IMR-90 (cell line): ENCODE results near the gene TTC23L. TPM values are rescaled to one million over a fixed set of nuclear protein-coding genes. Genes with fewer than 3 reads are reported as not detected.

Experiments used
- ATAC-seq: fragments of 200-7000 bp; cut with Tn5 transposase; 2 replicates; pipeline ENCODE4 v1.9.1; 2020; ENCODE audit warnings: low read depth, mild to moderate bottlenecking, moderate library complexity
- BruUV-seq: library from RNA; stranded (reverse); fragments of 400-500 nt; replicated peaks from 2 replicates; lab custom pipeline; 2021; lab: Mats Ljungman, UMichigan
- CTCF ChIA-PET: fragments of 300-600 bp; formaldehyde crosslinking; extraction: SDS; loops from one replicate; lab custom pipeline; 2021; ENCODE audit warnings: antibody characterized with exemption; lab: Yijun Ruan, JAX
- POLR2A ChIA-PET: fragments of 300-600 bp; sonication (Branson Sonifier 250); formaldehyde crosslinking; loops from one replicate; lab custom pipeline; 2022; ENCODE audit warnings: antibody characterized with exemption; ENCODE audit not compliant: unreplicated experiment; lab: Charles Lee
- DNase-seq: peaks from one replicate; pipeline ENCODE4 v3.0.0; 2013
- H2AFZ ChIP-seq: replicated peaks from 2 replicates; pipeline ENCODE3; 2013; ENCODE audit warnings: low read length, mild to moderate bottlenecking; ENCODE audit not compliant: poor library complexity
- H2AK5ac ChIP-seq: 2 replicates; pipeline ENCODE4 v1.6.1; 2013; ENCODE audit warnings: low read depth, low read length, inconsistent platforms
- H2AK9ac ChIP-seq: replicated peaks from 2 replicates; pipeline ENCODE3; 2013; ENCODE audit warnings: mild to moderate bottlenecking, low read depth, low read length, moderate library complexity; ENCODE audit not compliant: poor library complexity
- H2BK120ac ChIP-seq: 2 replicates; pipeline ENCODE4 v1.6.1; 2013; ENCODE audit warnings: low read depth, low read length, inconsistent platforms
- H2BK15ac ChIP-seq: 3 replicates; pipeline ENCODE4 v1.6.1; 2013; ENCODE audit warnings: low read depth, low read length, inconsistent platforms
- H2BK20ac ChIP-seq: 2 replicates; pipeline ENCODE4 v1.6.1; 2013; ENCODE audit warnings: low read depth, mild to moderate bottlenecking, inconsistent platforms, low read length, moderate library complexity
- H2BK5ac ChIP-seq: 2 replicates; pipeline ENCODE4 v1.6.1; 2013; ENCODE audit warnings: mild to moderate bottlenecking, low read depth, low read length, inconsistent platforms; ENCODE audit not compliant: poor library complexity, severe bottlenecking
- H3K14ac ChIP-seq: replicated peaks from 2 replicates; pipeline ENCODE4 v1.6.1; 2013; ENCODE audit warnings: low read depth, low read length, inconsistent platforms
- H3K18ac ChIP-seq: 2 replicates; pipeline ENCODE4 v1.6.1; 2013; ENCODE audit warnings: low read depth, low read length, control low read depth
- H3K23ac ChIP-seq: 2 replicates; pipeline ENCODE4 v1.6.1; 2013; ENCODE audit warnings: low read depth, low read length, inconsistent platforms
- H3K27ac ChIP-seq: 2 replicates; pipeline ENCODE4 v1.5.1; 2013; ENCODE audit warnings: mild to moderate bottlenecking, control low read depth, low read length; ENCODE audit not compliant: insufficient read depth
- H3K27me3 ChIP-seq: 2 replicates; pipeline ENCODE4 v1.6.1; 2013; ENCODE audit warnings: low read length; ENCODE audit not compliant: control insufficient read depth, insufficient read depth
- H3K36me3 ChIP-seq: 2 replicates; pipeline ENCODE4 v1.6.1; 2013; ENCODE audit warnings: low read length, mixed read lengths; ENCODE audit not compliant: control insufficient read depth, insufficient read depth
- H3K4ac ChIP-seq: 2 replicates; pipeline ENCODE4 v1.6.1; 2013; ENCODE audit warnings: low read depth, low read length, inconsistent platforms
- H3K4me1 ChIP-seq: 2 replicates; pipeline ENCODE4 v1.6.1; 2013; ENCODE audit warnings: low read length, mixed read lengths; ENCODE audit not compliant: control insufficient read depth, insufficient read depth
- H3K4me2 ChIP-seq: 2 replicates; pipeline ENCODE4 v1.6.1; 2013; ENCODE audit warnings: low read depth, mild to moderate bottlenecking, control low read depth, low read length, moderate library complexity
- H3K4me3 ChIP-seq: 2 replicates; pipeline ENCODE4 v1.5.1; 2013; ENCODE audit warnings: low read depth, mild to moderate bottlenecking, control low read depth, low read length, moderate library complexity; ENCODE audit not compliant: insufficient read depth
- H3K56ac ChIP-seq: 2 replicates; pipeline ENCODE4 v1.6.1; 2013; ENCODE audit warnings: low read length, inconsistent platforms; ENCODE audit not compliant: insufficient read depth; ENCODE audit errors: extremely low read depth
- H3K79me1 ChIP-seq, 2 experiments: 2 replicates each; pipeline ENCODE4 v1.6.1; 2013; ENCODE audit warnings: low read length in 2 of 2, inconsistent platforms in 1 of 2, low read depth in 1 of 2
- H3K9ac ChIP-seq: 2 replicates; pipeline ENCODE4 v1.6.1; 2013; ENCODE audit warnings: low read depth, low read length, control low read depth
- H3K9me1 ChIP-seq: 2 replicates; pipeline ENCODE4 v1.6.1; 2013; ENCODE audit warnings: low read length, inconsistent platforms; ENCODE audit not compliant: insufficient read depth
- H3K9me3 ChIP-seq: 2 replicates; pipeline ENCODE4 v1.6.1; 2013; ENCODE audit warnings: low read length; ENCODE audit not compliant: control insufficient read depth, insufficient read depth
- H4K20me1 ChIP-seq: 2 replicates; pipeline ENCODE4 v1.6.1; 2013; ENCODE audit warnings: low read length, inconsistent platforms; ENCODE audit not compliant: insufficient read depth
- H4K5ac ChIP-seq: 2 replicates; pipeline ENCODE4 v1.6.1; 2013; ENCODE audit warnings: mild to moderate bottlenecking, low read depth, low read length, control low read depth
- H4K8ac ChIP-seq, 2 experiments: 2 replicates each; pipeline ENCODE4 v1.6.1; 2013; ENCODE audit warnings: low read depth in 2 of 2, low read length in 2 of 2, control low read depth in 1 of 2, inconsistent platforms in 1 of 2
- H4K91ac ChIP-seq: 2 replicates; pipeline ENCODE4 v1.6.1; 2013; ENCODE audit warnings: low read depth, low read length, inconsistent platforms; ENCODE audit not compliant: insufficient read depth
- BHLHE40 ChIP-seq: fragments of 150-350 bp; IDR thresholded peaks from 2 replicates; pipeline ENCODE4 v1.6.1; 2016; ENCODE audit warnings: mild to moderate bottlenecking, low read depth, low read length
- CEBPB ChIP-seq: IDR thresholded peaks from 2 replicates; pipeline ENCODE4 v1.6.1; 2012; ENCODE audit warnings: low read depth, low read length, improper control_type of control experiment
- CHD1 ChIP-seq: IDR thresholded peaks from 2 replicates; pipeline ENCODE4 v1.6.1; 2012; ENCODE audit warnings: low read depth, low read length, improper control_type of control experiment
- CTCF ChIP-seq: conservative IDR thresholded peaks from 2 replicates; pipeline ENCODE4 v1.5.1; 2012; ENCODE audit warnings: mild to moderate bottlenecking, low read depth, low read length, improper control_type of control experiment
- ELK1 ChIP-seq: fragments of 150-350 bp; IDR thresholded peaks from 2 replicates; pipeline ENCODE4 v1.6.1; 2016; ENCODE audit warnings: low read depth, mild to moderate bottlenecking, low read length, moderate library complexity, borderline replicate concordance
- FOS ChIP-seq: fragments of 150-350 bp; IDR thresholded peaks from 2 replicates; pipeline ENCODE4 v1.6.1; 2016; ENCODE audit warnings: low read depth, low read length
- MAFK ChIP-seq: IDR thresholded peaks from 2 replicates; pipeline ENCODE4 v1.6.1; 2012; ENCODE audit warnings: low read depth, low read length, improper control_type of control experiment
- MAZ ChIP-seq: IDR thresholded peaks from 2 replicates; pipeline ENCODE4 v1.6.1; 2012; ENCODE audit warnings: low read depth, mild to moderate bottlenecking, low read length, improper control_type of control experiment, moderate library complexity, borderline replicate concordance
- MXI1 ChIP-seq: IDR thresholded peaks from 2 replicates; pipeline ENCODE4 v1.6.1; 2012; ENCODE audit warnings: low read depth, mild to moderate bottlenecking, low read length, moderate library complexity, borderline replicate concordance
- NFE2L2 ChIP-seq: fragments of 150-350 bp; IDR thresholded peaks from 2 replicates; pipeline ENCODE4 v1.6.1; 2016; ENCODE audit warnings: low read depth, mild to moderate bottlenecking, low read length
- POLR2A ChIP-seq: IDR thresholded peaks from 2 replicates; pipeline ENCODE4 v1.6.1; 2012; ENCODE audit warnings: mild to moderate bottlenecking, low read depth, low read length
- RAD21 ChIP-seq: IDR thresholded peaks from 2 replicates; pipeline ENCODE4 v1.6.1; 2012; ENCODE audit warnings: low read length, improper control_type of control experiment
- RCOR1 ChIP-seq: IDR thresholded peaks from 2 replicates; pipeline ENCODE4 v1.6.1; 2012; ENCODE audit warnings: mild to moderate bottlenecking, low read length, improper control_type of control experiment; ENCODE audit not compliant: insufficient replicate concordance
- RFX5 ChIP-seq: IDR thresholded peaks from 2 replicates; pipeline ENCODE4 v1.8.0; 2012; ENCODE audit warnings: low read depth, mild to moderate bottlenecking, low read length, moderate library complexity
- SMC3 ChIP-seq: fragments of 150-350 bp; IDR thresholded peaks from 2 replicates; pipeline ENCODE4 v1.6.1; 2016; ENCODE audit warnings: low read depth, mild to moderate bottlenecking, antibody characterized with exemption, low read length, moderate library complexity
- USF2 ChIP-seq: fragments of 150-350 bp; IDR thresholded peaks from 2 replicates; pipeline ENCODE4 v1.6.1; 2017; ENCODE audit warnings: mild to moderate bottlenecking, antibody characterized with exemption, low read length, low read depth
- WGBS, 2 experiments: methylation state at CpG; one replicate each; pipeline versions ENCODE4 v1.1.5 to v1.1.7; 2013; ENCODE audit warnings: missing lambda C conversion rate in 2 of 2; ENCODE audit not compliant: insufficient read length in 1 of 2; ENCODE audit errors: extremely low coverage in 2 of 2; 5-methylcytosine and 5-hydroxymethylcytosine counted together
- dilution Hi-C: fragments of 300-500 bp; cut with HindIII; formaldehyde crosslinking; loops from one replicate; pipeline ENCODE4 v1.14.3; 2018; ENCODE audit warnings: low sequenced_read_pairs; ENCODE audit not compliant: unreplicated experiment
- in situ Hi-C: fragments of 300-500 bp; cut with MboI; formaldehyde crosslinking; loops from 3 replicates; pipeline ENCODE4 v1.14.3; 2019; ENCODE audit warnings: low sequenced_read_pairs, inconsistent platforms, mixed read lengths
- intact Hi-C: fragments of 100-400 bp; cut with micrococcal nuclease; formaldehyde crosslinking; loops from 2 replicates; pipeline ENCODE4 v1.10.0; 2022
- polyA plus RNA-seq, 3 experiments: library from polyadenylated mRNA; depleted of rRNA; stranded (reverse); fragments of >200 nt; gene quantifications; 2 replicates each; pipeline ENCODE4 v1.2.3, GENCODE V29; 2012; ENCODE audit warnings: low replicate concordance in 1 of 3
- total RNA-seq: library from RNA; depleted of rRNA; stranded (reverse); fragments of >200 nt; gene quantifications from 2 replicates; pipeline ENCODE4 v1.2.3, GENCODE V29; 2012

TTC23L gene
- total and polyA plus RNA-seq, 2 of the 4 experiments (the other 2 are of a cell fraction): under 0.01 TPM; not detected in 1

GRCh38 chr5:34899066-34899465 lies 60.1 kb downstream of the TTC23L start:
- in situ Hi-C loops (loop anchor here (25.0 kb wide), 1 partner anchor 912 kb away; the partner anchor contains the start of gene SLC45A2), dilution Hi-C loops (no loop called here), intact Hi-C loops (loop anchor here (2.0 to 5.0 kb wide), 2 partner anchors 57 to 240 kb away; no protein-coding TSS in a partner anchor)
- BruUV-seq: no TSS peak
- peaks cover 9% of the 10 kb centered on the region; the same call in 1 of the 2 replicates for H3K36me3 ChIP-seq
- no peak for TF ChIP-seq CHD1
- no peak for TF ChIP-seq RFX5
- TF ChIP-seq USF2: no peak
- TF ChIP-seq RCOR1: no peak
- TF ChIP-seq RAD21: no peak
- TF ChIP-seq CEBPB: no peak
- no peak for TF ChIP-seq ELK1
- no peak for TF ChIP-seq SMC3
- TF ChIP-seq MAFK: no peak
- TF ChIP-seq CTCF: no peak
- no peak for TF ChIP-seq POLR2A
- TF ChIP-seq MXI1: no peak
- no peak for TF ChIP-seq FOS
- TF ChIP-seq BHLHE40: no peak
- no peak for TF ChIP-seq NFE2L2
- no peak for TF ChIP-seq MAZ
- H3K23ac ChIP-seq: no peak overlapping the region
- DNase-seq (no peak), ATAC-seq (no peak)
- H4K20me1 ChIP-seq: no peaks in the 10 kb centered on the region
- H3K9ac ChIP-seq: no peak overlapping the region
- no peak overlapping the region for H4K5ac ChIP-seq
- H4K91ac ChIP-seq: no peak overlapping the region
- H2AFZ ChIP-seq: no peak overlapping the region
- no peak overlapping the region for H3K27ac ChIP-seq
- no peaks in the 10 kb centered on the region for H3K4me1 ChIP-seq
- no peak overlapping the region for H2BK5ac ChIP-seq
- H3K4me2 ChIP-seq: no peak overlapping the region
- ChIA-PET POLR2A (no interaction called here), CTCF (interaction anchor here (0.9 to 1.6 kb wide), 5 partner anchors 105 to 423 kb away, joined by 3 to 13 read pairs (median 8); no protein-coding TSS in a partner anchor)
- no peak overlapping the region for H2AK5ac ChIP-seq
- H3K27me3 ChIP-seq: no peaks in the 10 kb centered on the region
- no peak overlapping the region for H2BK20ac ChIP-seq
- H3K4me3 ChIP-seq: no peak overlapping the region
- no peaks in the 10 kb centered on the region for H3K9me3 ChIP-seq
- H4K8ac ChIP-seq: no peak overlapping the region
- H3K9me1 ChIP-seq: no peaks in the 10 kb centered on the region
- H3K56ac ChIP-seq: no peak overlapping the region
- no peak overlapping the region for H2BK15ac ChIP-seq
- H3K14ac ChIP-seq: no peak overlapping the region
- no peak overlapping the region for H3K18ac ChIP-seq
- no peaks in the 10 kb centered on the region for H3K79me1 ChIP-seq
- no CpG with 5 or more reads among the region's 2 CpGs for WGBS, 2 experiments
- H3K4ac ChIP-seq: no peak overlapping the region
- H2AK9ac ChIP-seq: no peak overlapping the region
- H2BK120ac ChIP-seq: no peak overlapping the region
